Activated naive CD8-positive, alpha-beta T cell treated with anti-CD3 and anti-CD28 coated beads, Interleukin-2, amount 10 ng/mL, durations not matched to agents 7 days and 5 days (primary cell): ENCODE data around the gene PRR15L. TPM values are rescaled to one million over a fixed set of nuclear protein-coding genes. Genes with fewer than 3 reads are reported as not detected.
"Not testable (repeated sequence)": the region's sequence is repeated elsewhere in the genome, so short reads cannot be mapped to it uniquely, and the experiment has no call there.

ENCODE experiments used
- ATAC-seq: fragments of 150-1000 bp; cut with Tn5 transposase; one replicate; pipeline ENCODE4 v1.10.0; 2021; ENCODE audit warnings: low read depth, moderate library complexity
- POLR2A ChIA-PET: fragments of 350-600 bp; sonication (Branson Sonifier 250); formaldehyde crosslinking; loops from one replicate; lab custom pipeline; 2021; ENCODE audit warnings: antibody characterized with exemption; lab: Charles Lee
- DNase-seq: peaks from one replicate; pipeline ENCODE4 v3.0.0; 2021
- H3K27ac Mint-ChIP-seq: one replicate; pipeline ENCODE4 v1.8.0; 2022; ENCODE audit warnings: mild to moderate bottlenecking, mixed read lengths
- H3K27me3 Mint-ChIP-seq: one replicate; pipeline ENCODE4 v1.8.0; 2022; ENCODE audit warnings: mild to moderate bottlenecking, moderate library complexity, mixed read lengths
- H3K36me3 Mint-ChIP-seq: one replicate; pipeline ENCODE4 v1.8.0; 2021; ENCODE audit warnings: mild to moderate bottlenecking, mixed read lengths
- H3K4me1 Mint-ChIP-seq: one replicate; pipeline ENCODE4 v1.8.0; 2021; ENCODE audit warnings: mixed read lengths
- H3K4me3 Mint-ChIP-seq: one replicate; pipeline ENCODE4 v1.8.0; 2022; ENCODE audit warnings: mild to moderate bottlenecking, moderate library complexity, mixed read lengths
- H3K9me3 Mint-ChIP-seq: one replicate; pipeline ENCODE4 v1.8.0; 2021; ENCODE audit warnings: mixed read lengths
- total RNA-seq, 2 experiments: library from RNA; stranded (reverse); gene quantifications; one replicate each; pipeline ENCODE4 v1.2.3, GENCODE V29; 2021

The PRR15L gene, protein sequence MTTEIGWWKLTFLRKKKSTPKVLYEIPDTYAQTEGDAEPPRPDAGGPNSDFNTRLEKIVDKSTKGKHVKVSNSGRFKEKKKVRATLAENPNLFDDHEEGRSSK
- total RNA-seq = not detected

DNA sequence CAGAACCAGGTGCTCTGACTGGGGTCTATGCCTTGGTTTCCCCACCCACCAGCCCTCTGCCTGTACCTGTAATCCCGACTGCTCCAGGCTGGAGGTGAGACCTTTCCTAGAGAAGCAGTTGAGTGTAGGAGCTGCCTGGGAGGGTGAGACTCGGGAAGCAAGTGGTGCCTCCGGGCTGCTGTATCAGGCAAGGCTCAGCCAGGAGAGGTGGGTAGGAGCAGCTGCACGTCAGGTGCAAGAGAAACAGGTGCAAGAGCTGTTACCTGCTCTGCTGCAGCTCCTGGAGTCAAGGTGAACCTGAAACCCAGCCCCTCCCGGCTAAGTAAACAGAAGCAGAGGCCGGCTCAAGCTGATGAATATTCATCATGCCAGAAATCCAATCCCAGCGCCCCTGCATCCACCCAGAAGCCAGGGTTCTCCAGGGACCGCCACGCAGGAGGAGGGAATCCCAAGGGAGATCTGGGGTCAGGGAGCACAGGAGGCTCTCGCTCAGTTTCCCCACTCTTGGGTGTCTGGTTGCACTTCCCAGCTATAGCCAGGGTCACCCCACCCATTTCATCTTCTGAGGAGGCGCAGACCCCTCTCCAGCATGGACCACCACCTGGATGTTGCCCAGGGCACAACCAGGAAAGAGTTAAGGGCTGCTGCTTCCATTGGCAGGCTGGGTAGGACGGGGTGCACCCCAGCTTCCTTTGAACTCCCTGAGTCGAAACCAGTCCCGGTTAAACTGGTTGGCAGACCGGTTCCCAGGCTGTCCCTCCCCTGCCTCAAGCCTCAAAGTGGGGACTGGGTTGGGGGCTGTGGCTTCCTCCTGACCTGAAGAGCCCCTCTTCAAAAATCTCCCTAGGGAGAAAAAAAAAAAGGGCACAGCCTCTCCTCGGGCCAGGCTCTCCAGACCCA, at the start of gene PRR15L:
PRR15L (minus strand) TSS at position 293 of the 900 bp plus-strand sequence. CDS start 4,649 bp downstream, outside the sequence.
- POLR2A ChIA-PET = interaction anchor here (0.5 to 0.8 kb wide), 2 partner anchors 14 to 156 kb away, joined by 4 read pairs; partner anchors contain the start of gene CDK5RAP3
- DNase-seq (no peak), ATAC-seq (no peak)
- Mint-ChIP-seq H3K9me3 (no peaks in the 10 kb centered on the region), H3K36me3 (no peaks in the 10 kb centered on the region), H3K4me3 (no peak within 1 kb of the TSS), H3K4me1 (no peaks in the 10 kb centered on the region), H3K27ac (peak within 1 kb of the TSS; percentile 24), H3K27me3 (no peaks in the 10 kb centered on the region)

DNA sequence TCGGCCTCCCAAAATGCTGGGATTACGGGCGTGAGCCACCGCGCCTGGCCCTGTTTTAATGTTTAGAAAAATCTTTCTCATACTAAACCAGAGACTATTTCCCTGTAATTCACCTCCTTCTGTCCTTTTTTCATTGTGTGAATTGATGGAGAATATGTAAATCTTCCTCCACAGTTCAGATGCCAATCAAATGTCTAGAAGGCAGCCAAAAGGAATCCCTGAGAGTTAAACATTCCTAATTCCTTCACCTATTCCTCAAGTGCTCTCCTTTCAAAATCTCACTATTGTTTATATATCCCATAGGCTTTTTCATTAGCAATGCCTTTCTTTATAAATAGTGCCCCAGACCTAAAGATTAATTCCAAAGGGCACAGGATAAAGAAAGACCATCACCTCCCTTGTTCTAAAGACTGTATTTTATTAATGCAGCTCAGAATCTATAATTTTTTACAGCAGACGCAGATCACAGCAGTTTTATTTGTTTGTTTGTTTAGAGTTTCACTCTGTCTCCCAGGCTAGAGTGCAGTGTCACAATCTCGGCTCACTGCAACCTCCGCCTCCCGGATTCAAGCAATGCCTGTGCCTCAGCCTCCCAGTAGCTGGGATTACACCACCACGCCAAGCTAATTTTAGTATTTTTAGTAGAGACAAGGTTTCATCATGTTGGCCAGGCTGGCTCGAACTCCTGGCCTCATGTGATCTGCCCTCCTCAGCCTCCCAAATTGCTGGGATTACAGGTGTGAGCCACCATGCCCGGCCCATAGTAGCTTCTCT, 49.4 kb upstream of the PRR15L start:
- Mint-ChIP-seq H3K4me3 (no peak overlapping the region), H3K27me3 (peaks cover 51% of the 10 kb centered on the region), H3K4me1 (peaks cover 18% of the 10 kb centered on the region), H3K27ac (no peak overlapping the region), H3K9me3 (no peaks in the 10 kb centered on the region), H3K36me3 (no peaks in the 10 kb centered on the region)
- POLR2A ChIA-PET = interaction anchor here (0.8 kb wide), 1 partner anchor 10 kb away, joined by 3 read pairs; no protein-coding TSS in a partner anchor
- DNase-seq (no peak), ATAC-seq (no peak)

DNA sequence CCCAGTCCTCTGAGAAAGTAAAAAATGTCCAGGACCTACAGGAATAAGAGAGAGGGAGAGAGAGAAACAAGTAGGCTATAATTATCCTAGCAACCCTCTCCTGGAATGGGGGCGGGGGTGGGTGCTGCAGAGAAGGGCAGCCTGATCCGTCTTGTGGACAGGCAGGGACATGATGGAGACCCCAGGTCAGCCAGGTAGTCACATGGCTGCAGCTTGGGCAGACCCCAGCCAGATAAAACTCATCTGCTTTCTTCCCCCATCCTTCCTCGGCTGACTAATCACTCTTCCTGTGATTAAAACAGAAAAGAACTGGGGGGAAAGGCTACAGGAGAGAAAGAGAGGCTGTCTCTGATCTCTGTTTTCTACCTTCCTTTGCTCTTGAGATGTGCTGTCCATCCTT, 47.3 kb upstream of the PRR15L start:
- Mint-ChIP-seq H3K4me3 (no peak overlapping the region), H3K9me3 (no peaks in the 10 kb centered on the region), H3K27me3 (peaks cover 52% of the 10 kb centered on the region), H3K36me3 (no peaks in the 10 kb centered on the region), H3K27ac (no peak overlapping the region), H3K4me1 (peaks cover 11% of the 10 kb centered on the region)
- POLR2A ChIA-PET = no interaction called here
- ATAC-seq = no peak
- DNase-seq = no peak

DNA sequence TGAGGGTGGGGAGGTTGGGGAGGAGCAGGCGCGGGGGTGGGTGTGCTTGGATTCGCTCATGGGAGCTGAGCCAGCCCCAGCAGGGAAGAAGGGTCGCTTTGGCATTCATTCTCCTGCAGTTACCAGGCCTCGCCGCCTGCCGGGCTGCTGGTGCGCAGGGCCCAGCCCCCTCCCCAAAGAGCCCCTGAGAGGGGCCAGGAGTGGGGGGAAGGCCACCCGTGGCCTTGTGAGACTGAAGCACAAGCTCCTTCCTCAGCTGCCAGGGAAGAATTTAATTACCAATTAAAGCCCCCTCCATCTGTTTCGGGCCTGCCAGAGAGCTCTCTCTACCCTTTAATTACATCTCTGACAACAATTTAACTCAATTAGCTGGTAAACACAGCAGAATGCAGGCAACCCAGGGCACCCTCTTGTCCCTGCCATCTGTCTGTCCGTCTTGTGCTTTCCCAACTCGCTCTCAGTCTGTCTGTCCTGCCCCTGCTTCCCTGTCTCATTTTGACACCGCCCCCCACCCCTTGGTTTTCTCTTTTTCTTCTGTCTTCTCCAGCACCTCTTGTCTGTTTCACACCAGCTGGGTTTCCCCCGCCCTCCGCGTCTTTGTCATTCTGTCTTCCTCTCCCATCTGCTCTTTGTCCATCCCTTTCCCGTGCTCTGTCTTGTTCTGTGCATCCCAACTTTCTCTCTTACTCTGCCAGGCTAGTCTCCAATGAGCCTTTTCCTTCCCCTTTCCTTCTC, 45.9 kb upstream of the PRR15L start:
- POLR2A ChIA-PET = no interaction called here
- Mint-ChIP-seq H3K27me3 (peaks cover 45% of the 10 kb centered on the region), H3K27ac (peak overlapping the region; percentile 43), H3K9me3 (no peaks in the 10 kb centered on the region), H3K4me3 (no peak overlapping the region), H3K36me3 (no peaks in the 10 kb centered on the region), H3K4me1 (peaks cover 14% of the 10 kb centered on the region)
- ATAC-seq (no peak), DNase-seq (no peak)

DNA sequence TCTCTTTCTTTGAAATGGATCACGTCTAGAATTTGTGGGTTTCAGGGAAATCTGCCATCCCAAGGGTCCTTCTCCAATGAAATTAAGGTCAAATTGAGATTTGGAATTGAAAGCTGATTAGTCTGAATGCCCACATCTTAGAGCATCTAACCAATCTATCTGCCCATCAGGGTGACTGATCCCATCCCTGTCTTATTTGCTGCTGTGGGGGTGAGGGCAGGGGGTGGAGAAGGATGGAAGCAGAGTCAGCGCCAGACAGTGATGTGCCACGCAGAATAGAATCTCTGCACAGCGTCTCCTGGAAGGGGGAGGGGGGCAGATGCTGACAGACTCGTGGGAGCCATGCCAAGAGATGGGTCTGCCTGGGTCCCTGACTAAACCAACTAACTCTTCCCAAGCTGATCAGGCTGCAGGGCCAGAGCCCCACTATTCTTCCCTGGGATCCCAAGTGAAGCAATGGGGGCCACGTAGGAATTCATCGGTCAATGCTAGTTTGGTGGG, 45.3 kb upstream of the PRR15L start:
- Mint-ChIP-seq H3K27ac (no peak overlapping the region), H3K4me1 (peaks cover 14% of the 10 kb centered on the region), H3K9me3 (no peaks in the 10 kb centered on the region), H3K36me3 (no peaks in the 10 kb centered on the region), H3K4me3 (no peak overlapping the region), H3K27me3 (peaks cover 41% of the 10 kb centered on the region)
- no peak for DNase-seq
- POLR2A ChIA-PET = no interaction called here
- no peak for ATAC-seq

DNA sequence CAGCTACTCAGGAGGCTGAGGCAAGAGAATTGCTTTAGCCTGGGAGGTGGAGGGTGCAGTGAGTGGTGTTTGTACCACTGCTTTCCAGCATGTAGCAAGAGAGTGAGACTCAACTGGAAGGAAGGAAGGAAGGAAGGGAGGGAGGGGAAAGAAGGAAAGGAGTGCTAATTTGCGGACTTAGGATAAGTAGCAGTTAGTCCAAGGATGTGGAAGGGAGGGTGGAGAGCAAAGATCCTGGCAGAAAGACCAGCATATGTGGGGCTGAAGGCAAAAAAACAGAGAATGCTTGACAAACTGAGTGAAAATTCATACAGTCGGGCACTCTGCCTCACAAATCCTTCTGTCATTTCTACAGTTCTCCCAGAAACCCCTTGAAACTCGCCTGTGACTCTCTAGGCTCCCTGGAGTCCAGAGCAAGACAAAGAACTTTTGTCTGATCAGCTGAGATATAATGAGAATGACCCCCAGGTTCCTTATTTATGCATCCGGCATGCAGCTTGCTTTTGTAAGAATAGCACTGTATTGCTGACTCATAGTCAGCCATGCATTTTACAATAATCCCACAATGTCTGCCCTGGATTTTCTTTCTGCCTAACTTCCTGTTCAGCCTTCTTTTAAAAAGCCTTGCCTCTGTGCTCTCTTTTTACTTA, 44.7 kb upstream of the PRR15L start:
- Mint-ChIP-seq H3K36me3 (no peaks in the 10 kb centered on the region), H3K9me3 (no peaks in the 10 kb centered on the region), H3K4me3 (no peak overlapping the region), H3K4me1 (peaks cover 14% of the 10 kb centered on the region), H3K27ac (no peak overlapping the region), H3K27me3 (peaks cover 36% of the 10 kb centered on the region)
- POLR2A ChIA-PET = no interaction called here
- DNase-seq (no peak), ATAC-seq (no peak)

DNA sequence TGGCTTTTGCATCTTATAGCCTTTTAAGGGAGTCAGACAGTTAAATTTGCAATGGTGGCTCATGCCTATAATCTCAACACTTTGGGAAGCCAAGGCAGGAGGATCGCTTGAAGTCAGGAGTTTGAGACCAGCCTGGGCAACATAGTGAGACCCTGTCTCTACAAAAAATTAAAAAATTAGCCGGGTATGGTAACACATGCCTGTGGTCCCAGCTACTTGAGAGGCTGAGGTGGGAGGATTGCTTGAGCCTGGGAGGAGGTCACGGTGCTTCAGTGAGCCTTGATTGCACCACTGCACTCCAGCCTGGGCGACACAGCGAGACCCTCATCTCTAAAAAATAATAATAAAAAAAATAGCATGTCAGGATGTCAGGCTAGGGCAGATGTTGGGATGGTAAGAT, 44.0 kb upstream of the PRR15L start:
- not testable (repeated sequence) for H3K36me3 Mint-ChIP-seq, H3K9me3 Mint-ChIP-seq, DNase-seq, H3K27ac Mint-ChIP-seq, H3K4me3 Mint-ChIP-seq, ATAC-seq
- H3K27me3 Mint-ChIP-seq = peaks cover 30% of the 10 kb centered on the region
- H3K4me1 Mint-ChIP-seq = peaks cover 14% of the 10 kb centered on the region
- POLR2A ChIA-PET = interaction anchor here (0.6 kb wide), 1 partner anchor 19 kb away, joined by 4 read pairs; no protein-coding TSS in a partner anchor

DNA sequence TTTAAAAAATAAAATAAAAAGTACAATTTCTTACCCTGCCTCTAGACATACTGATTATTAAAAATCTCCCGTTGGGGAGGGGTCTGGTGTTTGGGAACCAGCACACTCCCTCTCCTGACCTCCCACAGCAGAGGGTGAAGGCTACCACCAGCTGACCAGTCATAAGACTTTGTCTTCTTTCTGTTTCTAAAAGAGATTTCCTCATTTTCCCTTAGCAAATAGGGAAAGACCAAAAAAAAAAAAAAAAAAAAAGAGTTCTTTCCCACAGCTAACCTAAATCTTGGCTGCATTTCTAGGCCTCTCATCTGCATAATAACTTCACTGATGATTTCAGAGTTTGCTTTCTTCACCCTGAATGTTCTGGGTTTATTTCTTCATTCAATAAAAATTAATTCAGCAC, 43.5 kb upstream of the PRR15L start:
- Mint-ChIP-seq H3K4me1 (peaks cover 14% of the 10 kb centered on the region), H3K36me3 (no peaks in the 10 kb centered on the region), H3K4me3 (no peak overlapping the region), H3K27me3 (peaks cover 29% of the 10 kb centered on the region), H3K9me3 (no peaks in the 10 kb centered on the region), H3K27ac (no peak overlapping the region)
- POLR2A ChIA-PET = interaction anchor here (0.6 kb wide), 1 partner anchor 19 kb away, joined by 4 read pairs; no protein-coding TSS in a partner anchor
- DNase-seq (no peak), ATAC-seq (no peak)

DNA sequence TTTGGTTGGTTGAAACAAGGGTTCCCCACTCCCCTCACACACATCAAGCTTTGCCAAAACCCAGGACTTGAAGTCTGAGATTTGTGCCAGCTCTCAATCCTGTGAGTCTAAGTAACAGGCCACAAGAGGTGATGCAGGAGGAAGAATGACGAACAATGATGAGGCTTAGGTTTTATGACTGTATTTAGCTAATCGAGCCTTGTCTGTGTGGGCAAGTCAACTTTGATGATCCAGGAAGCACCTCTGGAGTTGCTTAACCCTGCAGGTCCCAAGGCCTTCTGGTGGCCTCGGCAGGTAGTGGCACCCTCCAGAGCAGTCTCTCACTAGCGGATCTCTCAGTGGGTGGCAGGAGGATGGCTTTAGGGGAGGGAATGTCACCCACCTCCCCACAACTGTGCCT, 41.9 kb upstream of the PRR15L start:
- H3K4me1 Mint-ChIP-seq = peaks cover 14% of the 10 kb centered on the region
- POLR2A ChIA-PET = no interaction called here
- no peaks in the 10 kb centered on the region for H3K36me3 Mint-ChIP-seq
- H3K4me3 Mint-ChIP-seq = no peak overlapping the region
- DNase-seq (no peak), ATAC-seq (peak; percentile 59)
- H3K9me3 Mint-ChIP-seq = no peaks in the 10 kb centered on the region
- no peak overlapping the region for H3K27ac Mint-ChIP-seq
- H3K27me3 Mint-ChIP-seq = peaks cover 16% of the 10 kb centered on the region

DNA sequence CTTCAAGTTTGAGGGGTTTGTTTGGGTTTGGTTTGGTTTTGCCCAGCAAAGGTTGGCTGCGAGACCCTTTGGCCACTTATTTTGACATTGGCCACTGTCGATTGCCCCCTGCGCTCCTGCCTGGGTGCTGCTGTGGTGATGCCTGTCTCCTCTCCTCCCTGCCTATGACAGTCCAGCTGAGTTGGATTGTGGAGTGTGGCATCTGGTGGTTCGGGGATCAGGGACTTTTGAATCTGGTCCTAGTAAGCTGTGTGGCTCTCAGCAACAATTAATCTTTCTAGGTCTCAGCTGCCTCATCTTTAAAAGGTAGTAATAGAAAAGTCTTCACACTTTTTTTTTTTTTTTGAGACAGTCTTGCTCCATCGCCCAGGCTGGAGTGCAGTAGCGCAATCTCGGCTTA, 40.4 kb upstream of the PRR15L start:
- H3K4me3 Mint-ChIP-seq = no peak overlapping the region
- no peak for DNase-seq
- H3K36me3 Mint-ChIP-seq = no peaks in the 10 kb centered on the region

DNA sequence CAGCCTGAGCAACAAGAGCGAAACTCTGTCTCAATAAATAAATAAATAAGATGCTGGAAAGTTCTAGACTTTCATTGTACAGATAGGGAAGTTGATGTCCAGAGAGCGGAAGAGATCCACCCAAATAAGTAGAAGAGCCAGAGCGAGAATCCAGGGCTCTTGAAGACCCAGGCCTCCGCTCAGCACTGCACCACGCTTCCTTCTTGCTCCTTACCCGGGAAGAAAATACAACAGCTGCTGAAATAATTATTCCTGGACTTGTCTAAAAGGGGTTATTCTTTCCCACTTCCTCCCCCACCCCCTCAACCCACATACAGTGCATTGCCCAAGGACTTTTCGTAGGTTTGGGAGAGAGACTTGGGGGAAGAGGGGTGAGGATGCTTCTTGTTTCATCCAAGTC, 39.9 kb upstream of the PRR15L start:
- DNase-seq (no peak), ATAC-seq (no peak)
- Mint-ChIP-seq H3K4me3 (no peak overlapping the region), H3K27ac (no peak overlapping the region), H3K4me1 (peaks cover 6% of the 10 kb centered on the region), H3K36me3 (no peaks in the 10 kb centered on the region), H3K27me3 (peaks cover 8% of the 10 kb centered on the region), H3K9me3 (no peaks in the 10 kb centered on the region)
- POLR2A ChIA-PET = no interaction called here

More for the DNA sequence above, 40.4 kb upstream of the PRR15L start:
- POLR2A ChIA-PET = interaction anchor here (0.8 to 0.9 kb wide), 2 partner anchors 18 to 20 kb away, joined by 3 read pairs; no protein-coding TSS in a partner anchor
- Mint-ChIP-seq H3K27me3 (peaks cover 8% of the 10 kb centered on the region), H3K27ac (no peak overlapping the region), H3K4me1 (peaks cover 11% of the 10 kb centered on the region), H3K9me3 (no peaks in the 10 kb centered on the region)
- no peak for ATAC-seq

DNA sequence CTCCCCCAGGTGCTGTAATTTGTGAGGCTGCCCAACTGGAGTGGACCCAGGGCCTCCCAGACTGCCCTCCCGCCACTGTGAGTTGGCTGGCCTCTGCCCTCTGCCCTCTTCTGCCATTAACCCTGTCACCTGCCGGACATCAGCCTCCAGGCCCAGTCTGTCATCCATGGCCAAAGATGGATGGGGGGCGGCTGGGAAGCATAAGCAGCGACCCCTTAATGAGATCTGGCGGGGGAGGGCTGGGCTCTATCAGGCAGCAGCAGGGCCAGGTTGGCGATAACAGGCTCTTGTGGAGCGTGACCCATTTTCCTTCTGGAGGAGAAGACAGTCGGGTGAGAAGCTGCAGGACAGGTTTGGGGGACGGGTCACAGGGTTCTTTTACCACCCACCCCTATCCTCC, 38.5 kb upstream of the PRR15L start:
- H3K4me3 Mint-ChIP-seq = no peak overlapping the region
- no peak for DNase-seq
- no peaks in the 10 kb centered on the region for H3K36me3 Mint-ChIP-seq
- ATAC-seq = no peak
- H3K4me1 Mint-ChIP-seq = peaks cover 3% of the 10 kb centered on the region
- H3K9me3 Mint-ChIP-seq = no peaks in the 10 kb centered on the region
- POLR2A ChIA-PET = no interaction called here
- H3K27ac Mint-ChIP-seq = no peak overlapping the region
- H3K27me3 Mint-ChIP-seq = peaks cover 8% of the 10 kb centered on the region
